Esophagus muscularis mucosa (tissue), 3 donors: ENCODE data around the gene PGA4.

Experiments
- POLR2A ChIP-seq: fragments of 450-650 bp; IDR thresholded peaks from one replicate; pipeline ENCODE4 v1.6.1; 2017; ENCODE audit warnings: antibody characterized with exemption, moderate library complexity, mild to moderate bottlenecking, low read depth
- TF ChIP-seq, protein P1 (sequence below), 3 experiments: fragments of 200-600 bp in 2 of 3; fragments of 450-650 bp in 1 of 3; sonication (generic) in 2 of 3; IDR thresholded peaks; one replicate each; pipeline ENCODE4 v1.5.1; 2017 to 2019; ENCODE audit warnings: antibody characterized with exemption in 3 of 3, mild to moderate bottlenecking in 2 of 3, moderate library complexity in 1 of 3

DNA sequence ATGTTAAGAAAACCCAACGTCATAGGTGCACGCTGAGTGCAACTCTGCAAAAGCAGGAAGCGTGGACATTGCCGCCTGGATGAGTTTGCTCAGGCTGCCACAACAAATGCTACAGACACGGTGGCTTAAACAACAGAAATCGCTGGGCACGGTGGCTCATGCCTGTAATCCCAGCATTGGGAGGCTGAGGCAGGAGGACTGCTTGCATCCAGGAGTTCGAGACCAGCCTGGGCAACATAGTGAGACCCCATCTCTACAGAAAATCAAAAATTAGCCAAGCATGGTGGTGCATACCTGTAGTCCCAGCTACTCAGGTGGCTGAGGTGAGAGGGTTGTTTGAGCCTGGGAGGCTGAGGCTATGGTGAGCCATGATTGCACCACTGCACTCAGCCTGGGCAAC is 32.2 kb upstream of the PGA4 start:
- TF ChIP-seq, protein P1, sequence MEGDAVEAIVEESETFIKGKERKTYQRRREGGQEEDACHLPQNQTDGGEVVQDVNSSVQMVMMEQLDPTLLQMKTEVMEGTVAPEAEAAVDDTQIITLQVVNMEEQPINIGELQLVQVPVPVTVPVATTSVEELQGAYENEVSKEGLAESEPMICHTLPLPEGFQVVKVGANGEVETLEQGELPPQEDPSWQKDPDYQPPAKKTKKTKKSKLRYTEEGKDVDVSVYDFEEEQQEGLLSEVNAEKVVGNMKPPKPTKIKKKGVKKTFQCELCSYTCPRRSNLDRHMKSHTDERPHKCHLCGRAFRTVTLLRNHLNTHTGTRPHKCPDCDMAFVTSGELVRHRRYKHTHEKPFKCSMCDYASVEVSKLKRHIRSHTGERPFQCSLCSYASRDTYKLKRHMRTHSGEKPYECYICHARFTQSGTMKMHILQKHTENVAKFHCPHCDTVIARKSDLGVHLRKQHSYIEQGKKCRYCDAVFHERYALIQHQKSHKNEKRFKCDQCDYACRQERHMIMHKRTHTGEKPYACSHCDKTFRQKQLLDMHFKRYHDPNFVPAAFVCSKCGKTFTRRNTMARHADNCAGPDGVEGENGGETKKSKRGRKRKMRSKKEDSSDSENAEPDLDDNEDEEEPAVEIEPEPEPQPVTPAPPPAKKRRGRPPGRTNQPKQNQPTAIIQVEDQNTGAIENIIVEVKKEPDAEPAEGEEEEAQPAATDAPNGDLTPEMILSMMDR (IDR thresholded peaks at IDR 0.05), result no peak
- no peak for TF ChIP-seq POLR2A
